Keratinocyte (primary cell): ENCODE measurements around the gene SELENOT. TPM values are rescaled to one million over a fixed set of nuclear protein-coding genes. Genes with fewer than 3 reads are reported as not detected.
"Not testable (repeated sequence)": the region's sequence is repeated elsewhere in the genome, so short reads cannot be mapped to it uniquely, and the experiment has no call there.

Experiments used
- DNase-seq: peaks from one replicate; pipeline ENCODE4 v3.0.0-alpha.2; 2011; ENCODE audit warnings: low read depth, missing footprints, low spot score
- FAIRE-seq: peaks from 2 replicates; lab custom pipeline; 2011; peaks lifted over from hg19 to GRCh38; lab: Jason Lieb, UNC
- H2AFZ ChIP-seq: 2 replicates; pipeline ENCODE4 v1.6.0; 2012; ENCODE audit warnings: low read length, control low read depth, inconsistent platforms; ENCODE audit not compliant: control insufficient read depth
- H3K27ac ChIP-seq: 2 replicates; pipeline ENCODE4 v1.5.1; 2011; ENCODE audit warnings: low read length; ENCODE audit not compliant: control insufficient read depth, insufficient read depth
- H3K27me3 ChIP-seq: 3 replicates; pipeline ENCODE4 v1.6.0; 2011; ENCODE audit warnings: low read length; ENCODE audit not compliant: control insufficient read depth, insufficient read depth; ENCODE audit errors: extremely low read depth
- H3K36me3 ChIP-seq, 2 experiments: 2 replicates in 1 of 2; 3 replicates in 1 of 2; pipeline ENCODE4 v1.5.1; 2011; ENCODE audit warnings: low read length in 2 of 2, mild to moderate bottlenecking in 1 of 2; ENCODE audit not compliant: control insufficient read depth in 2 of 2, insufficient read depth in 2 of 2; ENCODE audit errors: extremely low read depth in 1 of 2
- H3K4me1 ChIP-seq: 3 replicates; pipeline ENCODE4 v1.5.1; 2011; ENCODE audit warnings: low read length; ENCODE audit not compliant: control insufficient read depth, insufficient read depth; ENCODE audit errors: extremely low read depth
- H3K4me2 ChIP-seq: 3 replicates; pipeline ENCODE4 v1.6.0; 2011; ENCODE audit warnings: low read depth, low read length; ENCODE audit not compliant: control insufficient read depth, insufficient read depth; ENCODE audit errors: extremely low read depth
- H3K4me3 ChIP-seq, 3 experiments: fragments of 200-600 bp in 1 of 3; sonication (generic) in 1 of 3; 2 replicates in 2 of 3; 3 replicates in 1 of 3; pipeline ENCODE4 v1.5.1; 2011 to 2016; ENCODE audit warnings: low read length in 3 of 3, mild to moderate bottlenecking in 3 of 3, control low read depth in 2 of 3, inconsistent platforms in 1 of 3, low read depth in 1 of 3, mixed read lengths in 1 of 3, mixed run types in 1 of 3, moderate library complexity in 1 of 3; ENCODE audit not compliant: control insufficient read depth in 2 of 3, insufficient read depth in 2 of 3; ENCODE audit errors: extremely low read depth in 1 of 3
- H3K79me2 ChIP-seq: 2 replicates; pipeline ENCODE4 v1.6.0; 2012; ENCODE audit warnings: low read length; ENCODE audit not compliant: control insufficient read depth, insufficient read depth
- H3K9ac ChIP-seq: 3 replicates; pipeline ENCODE4 v1.6.0; 2011; ENCODE audit warnings: low read length; ENCODE audit not compliant: control insufficient read depth, insufficient read depth; ENCODE audit errors: extremely low read depth
- H3K9me1 ChIP-seq: 3 replicates; pipeline ENCODE4 v1.6.0; 2011; ENCODE audit warnings: low read length; ENCODE audit not compliant: control insufficient read depth, insufficient read depth; ENCODE audit errors: extremely low read depth
- H3K9me3 ChIP-seq: 2 replicates; pipeline ENCODE4 v1.5.1; 2012; ENCODE audit warnings: low read depth, low read length; ENCODE audit not compliant: control insufficient read depth
- H4K20me1 ChIP-seq: 3 replicates; pipeline ENCODE4 v1.6.0; 2011; ENCODE audit warnings: low read length; ENCODE audit not compliant: control insufficient read depth, insufficient read depth; ENCODE audit errors: extremely low read depth
- EZH2 ChIP-seq: IDR thresholded peaks from one replicate; pipeline ENCODE4 v1.6.1; 2012; ENCODE audit warnings: inconsistent platforms, mild to moderate bottlenecking, low read length, moderate library complexity
- dilution Hi-C: fragments of 300-500 bp; cut with MboI; formaldehyde crosslinking; loops from one replicate; pipeline ENCODE4 v1.7.0; 2020; ENCODE audit warnings: low sequenced_read_pairs; ENCODE audit not compliant: extremely low pct_ligation_motif_present
- polyA plus RNA-seq, 5 experiments: library from polyadenylated mRNA; depleted of rRNA in 3 of 5; stranded (reverse) in 3 of 5; stranded (forward) in 1 of 5; unstranded in 1 of 5; fragments of >200 nt; gene quantifications; 1 replicate in 1 of 5; 2 replicates in 3 of 5; 3 replicates in 1 of 5; pipeline versions ENCODE4 v1.2.1 to v1.2.3, GENCODE V29; 2011 to 2012; ENCODE audit warnings: missing spikeins in 2 of 5, low read depth in 1 of 5, low replicate concordance in 1 of 5
- TF ChIP-seq, protein P1 (sequence below), 3 experiments: IDR thresholded peaks in 1 of 3; conservative IDR thresholded peaks in 1 of 3; optimal IDR thresholded peaks in 1 of 3; 2 replicates in 2 of 3; 3 replicates in 1 of 3; pipeline versions ENCODE3 to v1.5.1; 2011; ENCODE audit warnings: low read length in 3 of 3, mild to moderate bottlenecking in 3 of 3, moderate library complexity in 2 of 3, control low read depth in 1 of 3, inconsistent platforms in 1 of 3; ENCODE audit not compliant: insufficient read depth in 2 of 3; ENCODE audit errors: extremely low read depth in 1 of 3

The SELENOT gene
- polyA plus RNA-seq, 1 donor (not counting 4 experiments of a cell fraction or from before 2014, with no cell fraction given) = 597 TPM

GRCh38 chr3:150620002-150620689 lies 17.0 kb downstream of the SELENOT start:
- Histone ChIP-seq H3K4me1 (no peaks in the 10 kb centered on the region), H3K4me2 (no peak overlapping the region), H3K79me2 (peaks cover 57% of the 10 kb centered on the region), H3K4me3 (no peak overlapping the region), H3K27me3 (no peaks in the 10 kb centered on the region), H3K9me1 (no peaks in the 10 kb centered on the region), H3K9me3 (no peaks in the 10 kb centered on the region), H3K36me3 (peaks cover 0 to under 1% of the 10 kb centered on the region in 2 experiments), H4K20me1 (peaks cover 8% of the 10 kb centered on the region), H3K9ac (no peak overlapping the region), H2AFZ (no peak overlapping the region), H3K27ac (no peak overlapping the region)
- dilution Hi-C loops = no loop called here
- TF ChIP-seq, protein P1, sequence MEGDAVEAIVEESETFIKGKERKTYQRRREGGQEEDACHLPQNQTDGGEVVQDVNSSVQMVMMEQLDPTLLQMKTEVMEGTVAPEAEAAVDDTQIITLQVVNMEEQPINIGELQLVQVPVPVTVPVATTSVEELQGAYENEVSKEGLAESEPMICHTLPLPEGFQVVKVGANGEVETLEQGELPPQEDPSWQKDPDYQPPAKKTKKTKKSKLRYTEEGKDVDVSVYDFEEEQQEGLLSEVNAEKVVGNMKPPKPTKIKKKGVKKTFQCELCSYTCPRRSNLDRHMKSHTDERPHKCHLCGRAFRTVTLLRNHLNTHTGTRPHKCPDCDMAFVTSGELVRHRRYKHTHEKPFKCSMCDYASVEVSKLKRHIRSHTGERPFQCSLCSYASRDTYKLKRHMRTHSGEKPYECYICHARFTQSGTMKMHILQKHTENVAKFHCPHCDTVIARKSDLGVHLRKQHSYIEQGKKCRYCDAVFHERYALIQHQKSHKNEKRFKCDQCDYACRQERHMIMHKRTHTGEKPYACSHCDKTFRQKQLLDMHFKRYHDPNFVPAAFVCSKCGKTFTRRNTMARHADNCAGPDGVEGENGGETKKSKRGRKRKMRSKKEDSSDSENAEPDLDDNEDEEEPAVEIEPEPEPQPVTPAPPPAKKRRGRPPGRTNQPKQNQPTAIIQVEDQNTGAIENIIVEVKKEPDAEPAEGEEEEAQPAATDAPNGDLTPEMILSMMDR (optimal IDR thresholded peaks at IDR 0.05 in 1 of 3, IDR thresholded peaks at IDR 0.05 in 1 of 3, conservative IDR thresholded peaks at IDR 0.05 in 1 of 3; ENCODE audit: extremely low read depth in 1 of 3, insufficient read depth in 2 of 3, low read length in 3 of 3) = no peak
- no peak for TF ChIP-seq EZH2
- no peak for FAIRE-seq
- DNase-seq = no peak

DNA sequence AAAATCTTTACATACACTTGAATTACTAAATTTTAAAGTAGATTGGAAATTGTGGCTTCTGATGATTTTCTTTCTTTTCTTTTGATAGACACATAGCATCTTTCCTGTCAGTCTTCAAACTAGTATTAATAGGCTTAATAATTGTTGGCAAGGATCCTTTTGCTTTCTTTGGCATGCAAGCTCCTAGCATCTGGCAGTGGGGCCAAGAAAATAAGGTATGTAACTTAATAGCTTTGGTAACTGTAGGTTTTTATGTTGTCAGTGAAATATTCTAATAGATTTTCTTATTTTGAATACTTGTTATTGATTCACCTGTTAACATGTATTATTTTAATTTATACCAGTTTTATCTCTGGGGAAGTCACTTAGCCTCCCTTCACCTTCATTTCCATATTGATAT lies 19.8 kb downstream of the SELENOT start:
- dilution Hi-C loops, DNase-seq, H3K27ac ChIP-seq, H3K4me2 ChIP-seq, H3K4me3 ChIP-seq, H3K4me1 ChIP-seq, H3K36me3 ChIP-seq, H3K9ac ChIP-seq, FAIRE-seq, H3K9me1 ChIP-seq, H3K27me3 ChIP-seq, H2AFZ ChIP-seq, H3K9me3 ChIP-seq, H4K20me1 ChIP-seq: not testable (repeated sequence)
- H3K79me2 ChIP-seq = peaks cover 43% of the 10 kb centered on the region

DNA sequence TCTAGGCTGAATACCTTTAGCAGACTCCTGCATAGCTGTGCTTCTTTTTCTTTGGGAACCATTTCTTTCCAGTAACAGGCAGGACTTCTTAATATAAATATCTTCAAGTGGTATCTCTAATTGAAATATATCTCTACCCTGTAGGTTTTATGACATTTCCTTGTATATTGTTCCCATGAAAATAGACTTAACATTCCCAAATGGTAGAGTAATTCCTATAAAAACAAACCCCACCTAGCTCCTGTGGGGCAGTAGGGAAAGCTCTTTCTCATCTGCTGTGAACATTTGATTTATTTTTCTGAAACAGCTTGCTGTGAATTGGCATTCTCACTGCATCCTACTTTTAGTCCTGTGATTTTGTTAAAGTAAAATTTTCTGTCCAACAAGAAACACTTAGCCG lies 20.8 kb downstream of the SELENOT start:
- Histone ChIP-seq H3K9me3 (no peaks in the 10 kb centered on the region), H4K20me1 (peaks cover 3% of the 10 kb centered on the region), H3K4me1 (no peaks in the 10 kb centered on the region), H3K9me1 (no peaks in the 10 kb centered on the region), H3K36me3 (peaks cover 4 to 8% of the 10 kb centered on the region in 2 experiments), H3K9ac (no peak overlapping the region), H3K4me3 (no peak overlapping the region), H2AFZ (no peak overlapping the region), H3K27me3 (no peaks in the 10 kb centered on the region), H3K4me2 (no peak overlapping the region), H3K79me2 (peaks cover 33% of the 10 kb centered on the region), H3K27ac (no peak overlapping the region)
- no peak for TF ChIP-seq EZH2
- TF ChIP-seq, protein P1 (optimal IDR thresholded peaks at IDR 0.05 in 1 of 3, IDR thresholded peaks at IDR 0.05 in 1 of 3, conservative IDR thresholded peaks at IDR 0.05 in 1 of 3; ENCODE audit: extremely low read depth in 1 of 3, insufficient read depth in 2 of 3, low read length in 3 of 3) = no peak
- no peak for FAIRE-seq
- dilution Hi-C loops = no loop called here
- DNase-seq = no peak
